GM10266 (cell line): ENCODE results near the gene UBE3B.

ENCODE experiments used
- DNase-seq: peaks from one replicate; pipeline ENCODE4 v3.0.0; 2012; ENCODE audit errors: extremely low spot score
- TF ChIP-seq, protein P1 (sequence below): IDR thresholded peaks from 2 replicates; pipeline ENCODE4 v1.5.1; 2012; ENCODE audit warnings: mild to moderate bottlenecking, low read depth; ENCODE audit not compliant: control insufficient read depth, insufficient read depth; ENCODE audit errors: missing control alignments

The UBE3B gene

DNA sequence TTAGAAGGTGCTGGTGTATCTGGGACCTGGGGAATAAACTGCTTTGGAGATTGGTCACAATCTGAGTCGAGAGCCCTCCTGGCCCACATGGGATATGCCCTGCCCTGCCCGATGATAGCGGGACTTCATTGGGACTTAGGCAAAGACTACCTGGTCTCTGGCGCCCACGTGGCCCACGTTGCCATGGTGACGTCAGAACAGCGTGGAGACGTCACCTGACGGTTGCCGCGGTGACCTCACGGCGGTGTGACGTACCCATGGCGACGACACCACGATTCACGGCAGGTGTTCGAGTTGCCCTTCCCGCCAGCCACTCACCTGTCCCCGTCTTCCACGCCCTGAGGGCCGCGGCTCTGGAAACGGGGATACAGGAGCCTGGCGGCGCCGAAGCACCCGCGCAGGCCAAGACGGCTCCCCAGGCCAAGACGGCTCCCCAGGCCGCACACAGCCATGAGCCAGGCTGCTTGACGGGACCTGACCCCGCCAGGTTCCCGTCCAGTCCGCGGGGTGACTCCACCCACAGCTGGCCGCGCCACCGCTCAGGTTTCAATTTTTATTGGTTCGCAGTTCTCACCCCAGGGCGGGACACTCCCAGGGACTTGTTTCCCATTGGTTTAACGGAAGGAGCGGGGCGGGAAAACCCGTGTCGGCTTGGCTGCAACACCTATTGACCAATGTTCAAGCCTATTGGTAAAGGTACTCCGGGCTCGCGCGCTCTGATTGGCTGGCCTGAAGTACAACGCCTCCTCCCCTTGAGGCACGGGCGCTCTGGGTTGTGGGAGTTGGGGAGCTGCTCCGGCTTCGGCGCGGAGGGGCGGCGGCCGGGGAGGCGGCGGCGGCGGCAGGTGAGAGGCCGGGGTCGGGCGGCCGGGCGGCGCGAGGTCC is 95.8 kb downstream of the UBE3B start, which contains the start of the genes MMAB and MVK:
Gene MMAB (minus strand): TSS at position 476 of the 885 bp plus-strand sequence. CDS start 24 bp downstream, at position 452.
Gene MVK (plus strand): TSS at position 766 of the 885 bp plus-strand sequence. CDS start 1,029 bp downstream, outside the sequence.
- TF ChIP-seq, protein P1, sequence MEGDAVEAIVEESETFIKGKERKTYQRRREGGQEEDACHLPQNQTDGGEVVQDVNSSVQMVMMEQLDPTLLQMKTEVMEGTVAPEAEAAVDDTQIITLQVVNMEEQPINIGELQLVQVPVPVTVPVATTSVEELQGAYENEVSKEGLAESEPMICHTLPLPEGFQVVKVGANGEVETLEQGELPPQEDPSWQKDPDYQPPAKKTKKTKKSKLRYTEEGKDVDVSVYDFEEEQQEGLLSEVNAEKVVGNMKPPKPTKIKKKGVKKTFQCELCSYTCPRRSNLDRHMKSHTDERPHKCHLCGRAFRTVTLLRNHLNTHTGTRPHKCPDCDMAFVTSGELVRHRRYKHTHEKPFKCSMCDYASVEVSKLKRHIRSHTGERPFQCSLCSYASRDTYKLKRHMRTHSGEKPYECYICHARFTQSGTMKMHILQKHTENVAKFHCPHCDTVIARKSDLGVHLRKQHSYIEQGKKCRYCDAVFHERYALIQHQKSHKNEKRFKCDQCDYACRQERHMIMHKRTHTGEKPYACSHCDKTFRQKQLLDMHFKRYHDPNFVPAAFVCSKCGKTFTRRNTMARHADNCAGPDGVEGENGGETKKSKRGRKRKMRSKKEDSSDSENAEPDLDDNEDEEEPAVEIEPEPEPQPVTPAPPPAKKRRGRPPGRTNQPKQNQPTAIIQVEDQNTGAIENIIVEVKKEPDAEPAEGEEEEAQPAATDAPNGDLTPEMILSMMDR = no peak
- peak; percentile 99 for DNase-seq

DNA sequence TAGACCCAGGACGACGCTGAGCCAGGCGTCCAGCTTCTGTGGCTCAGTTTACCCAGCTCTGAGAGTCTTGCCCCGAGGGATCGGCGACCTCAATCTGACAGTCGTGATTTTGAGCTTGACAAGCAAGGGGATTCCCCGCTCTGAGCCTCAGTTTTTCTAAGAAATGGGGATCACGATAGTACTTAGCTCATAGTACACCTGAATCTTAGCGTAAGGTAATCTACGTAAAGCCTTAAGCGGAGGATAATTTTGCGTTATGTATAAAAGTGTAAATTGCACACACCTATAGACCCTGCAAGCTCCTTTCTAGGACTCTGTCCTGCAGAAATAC is 96.4 kb downstream of the UBE3B start:
- DNase-seq = no peak
- TF ChIP-seq, protein P1 = no peak

DNA sequence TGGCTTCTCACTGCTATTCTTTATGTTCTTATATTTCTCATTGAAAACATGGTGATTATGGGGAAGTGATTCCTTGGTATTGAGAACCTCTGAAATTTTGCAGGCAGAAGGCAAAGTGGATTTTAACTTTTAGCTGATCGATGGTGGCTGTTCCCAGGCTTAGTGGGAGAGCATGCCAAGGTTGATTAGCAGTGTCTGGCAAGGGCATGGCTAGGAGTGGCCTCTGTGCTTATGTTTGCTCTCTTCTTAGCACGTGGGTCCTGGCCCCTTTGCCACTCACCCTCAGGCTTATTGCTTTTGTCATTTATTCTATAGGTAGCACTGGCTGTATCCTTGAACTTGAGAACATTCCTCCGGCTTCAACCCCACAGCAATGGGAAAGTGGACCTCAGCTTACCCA is 98.2 kb downstream of the UBE3B start:
- TF ChIP-seq, protein P1 = no peak

DNA sequence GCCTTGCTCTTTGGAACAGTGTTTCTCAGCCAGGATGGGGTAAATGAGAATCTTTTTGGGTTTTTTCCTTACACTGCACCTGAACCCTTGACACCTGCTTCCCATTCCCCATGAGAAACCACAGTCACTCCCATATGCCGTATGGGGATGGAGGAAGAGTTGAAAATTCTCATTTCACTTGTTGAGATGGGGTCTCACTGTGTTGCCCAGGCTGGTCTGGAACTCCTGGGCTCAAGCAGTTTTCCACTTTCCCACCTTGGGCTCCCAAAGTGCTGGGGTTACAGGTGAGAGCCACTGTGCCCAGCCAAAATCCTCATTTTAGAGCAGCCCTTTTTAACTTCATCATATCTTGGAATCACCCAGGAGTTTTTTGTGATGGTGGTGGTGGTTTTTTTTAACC is 99.9 kb downstream of the UBE3B start:
- TF ChIP-seq, protein P1 = no peak
- no peak for DNase-seq

More for the DNA sequence above, 98.2 kb downstream of the UBE3B start:
- no peak for DNase-seq

DNA sequence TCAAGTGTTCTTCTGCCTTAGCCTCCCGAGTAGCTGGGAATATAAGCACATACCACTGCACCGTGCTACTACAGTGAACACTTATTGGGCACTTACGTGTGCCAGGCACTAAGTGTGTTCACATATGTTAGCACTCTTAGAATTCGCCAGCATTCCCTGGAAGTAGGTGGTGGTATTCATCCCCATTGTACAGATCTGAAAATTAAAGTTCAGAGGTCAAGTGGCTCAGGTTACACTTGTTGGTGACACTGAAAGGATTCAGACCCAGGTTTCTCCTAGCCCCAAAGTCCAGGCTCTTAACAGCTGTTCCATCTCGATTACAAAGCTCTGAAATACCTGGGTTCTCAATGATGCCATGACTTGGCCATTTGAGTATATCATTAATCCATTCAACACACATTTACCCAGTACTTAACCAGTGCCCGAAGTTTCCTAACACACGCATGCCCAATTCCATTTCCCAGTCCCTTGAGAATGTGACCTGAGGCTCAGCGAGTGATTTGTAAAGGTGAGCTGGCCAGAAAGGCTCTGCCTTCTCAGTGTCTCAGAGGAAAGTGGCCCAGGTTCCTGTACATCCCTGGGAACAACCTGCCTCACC is 101.0 kb downstream of the UBE3B start:
- no peak for DNase-seq
- TF ChIP-seq, protein P1 = no peak

DNA sequence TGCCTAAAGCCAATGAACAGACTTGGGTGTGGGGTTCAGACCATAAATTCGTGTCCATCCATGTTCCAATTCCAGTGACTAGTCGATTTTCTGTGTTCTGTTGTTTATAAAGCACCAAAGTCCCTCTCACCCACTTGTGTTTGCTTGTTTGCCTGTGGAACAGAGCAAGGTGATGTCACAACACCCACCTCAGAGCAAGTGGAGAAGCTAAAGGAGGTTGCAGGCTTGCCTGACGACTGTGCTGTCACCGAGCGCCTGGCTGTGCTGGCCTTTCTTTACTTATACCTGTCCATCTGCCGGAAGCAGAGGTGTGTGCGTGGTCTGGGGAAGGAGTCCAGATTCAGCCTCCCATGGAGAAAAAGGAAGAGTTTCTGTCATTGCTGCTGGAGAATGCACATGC is 102.2 kb downstream of the UBE3B start:
- TF ChIP-seq, protein P1 = no peak
- no peak for DNase-seq

DNA sequence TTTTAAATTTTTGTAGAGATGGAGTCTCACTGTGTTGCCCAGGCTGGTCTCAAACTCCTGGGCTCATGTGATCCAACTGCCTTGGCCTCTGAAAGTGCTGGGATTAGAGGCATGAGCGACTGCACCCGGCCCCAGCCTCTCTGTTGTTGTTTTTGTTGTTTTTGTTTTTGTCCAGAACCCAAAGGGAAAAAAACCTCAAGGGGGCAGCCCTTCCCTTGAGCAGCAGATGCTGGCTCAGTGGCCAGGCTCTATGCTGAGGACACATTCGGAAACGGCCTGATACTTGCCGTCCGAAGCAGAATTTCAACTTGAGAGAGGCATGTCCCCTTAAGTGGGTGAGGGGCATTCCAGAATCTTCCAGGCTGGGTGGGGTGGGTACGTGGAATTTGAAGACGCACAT is 102.8 kb downstream of the UBE3B start:
- TF ChIP-seq, protein P1 = no peak
- no peak for DNase-seq
